GM13976 (cell line): ENCODE measurements around the gene SLC13A3.
A peak's percentile ranks its signal among the peaks of the same experiment; 100 is the strongest.

Experiments
- DNase-seq: peaks from one replicate; pipeline ENCODE4 v3.0.0; 2012; ENCODE audit warnings: low spot score
- CTCF ChIP-seq: IDR thresholded peaks from 2 replicates; pipeline ENCODE4 v1.5.1; 2012; ENCODE audit warnings: borderline replicate concordance, mild to moderate bottlenecking; ENCODE audit not compliant: insufficient read depth; ENCODE audit errors: extremely low read depth, missing control alignments, control extremely low read depth
- in situ Hi-C: fragments of 300-500 bp; cut with MboI; formaldehyde crosslinking; loops from one replicate; pipeline ENCODE4 v1.12.0; 2022; ENCODE audit warnings: low sequenced_read_pairs, mixed read lengths, inconsistent platforms; ENCODE audit not compliant: unreplicated experiment

SLC13A3 gene

GRCh38 chr20:46520540-46520939 lies 130.7 kb downstream of the SLC13A3 start:
- no peak for DNase-seq
- in situ Hi-C loops, result loop anchor here (5.0 kb wide), 1 partner anchor 162 kb away; no protein-coding TSS in a partner anchor
- TF ChIP-seq CTCF, result no peak

- no peak for DNase-seq
- in situ Hi-C loops, result loop anchor here (5.0 kb wide), 1 partner anchor 163 kb away; no protein-coding TSS in a partner anchor
- TF ChIP-seq CTCF, result no peak
These were observed 131.7 kb downstream of the SLC13A3 start for GRCh38 chr20:46519471-46520068.

DNA sequence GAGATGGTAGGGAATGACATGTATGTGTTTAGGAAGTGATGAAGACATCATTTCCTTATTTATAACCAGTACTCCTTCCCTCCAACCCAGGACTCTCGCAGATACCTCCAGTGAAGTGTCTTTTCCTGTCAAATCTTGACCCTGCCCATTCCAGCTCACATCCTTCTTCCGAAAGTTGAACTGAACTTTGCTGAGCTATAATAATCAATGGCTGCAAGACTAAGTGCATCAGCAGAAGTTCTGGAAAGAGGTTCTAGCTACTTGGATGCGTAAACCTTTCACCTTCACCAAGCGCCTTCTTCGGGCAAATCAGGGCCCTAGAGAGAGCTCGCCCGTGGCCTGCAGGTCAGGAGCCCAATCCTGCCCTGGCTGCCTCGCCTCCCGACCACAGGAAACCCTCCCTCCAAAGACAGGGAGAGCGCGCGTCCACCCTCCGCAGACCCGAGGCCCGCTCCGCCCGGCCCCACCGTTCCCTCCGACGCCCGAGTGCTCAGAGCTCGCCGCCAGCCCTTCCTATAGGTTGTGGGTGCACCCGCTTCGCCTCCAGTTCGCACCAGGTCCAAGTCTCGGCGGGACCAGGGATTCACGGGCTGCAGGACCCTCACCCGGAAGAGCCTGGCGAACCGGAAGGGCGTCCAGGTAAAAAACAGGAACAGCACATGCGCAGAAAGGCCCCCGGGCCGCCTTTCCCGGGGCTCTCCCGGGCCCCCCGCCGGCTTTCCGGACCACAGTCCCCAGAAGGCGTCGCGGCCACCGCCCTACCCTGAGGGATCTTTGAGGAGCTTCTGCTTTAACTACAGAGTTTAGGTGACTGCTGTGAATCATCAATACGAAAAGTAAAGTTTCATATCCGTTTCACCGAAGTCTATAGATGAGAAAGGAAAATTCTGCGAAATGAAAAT lies 138.1 kb downstream of the SLC13A3 start, which contains the start of gene ZNF334:
ZNF334 (minus strand) TSS at position 617 of the 902 bp plus-strand sequence. CDS start 1,457 bp downstream, outside the sequence.
- no peak for TF ChIP-seq CTCF
- DNase-seq, result peak; percentile 72
- in situ Hi-C loops, result no loop called here

GRCh38 chr20:46509523-46509922 lies 141.7 kb downstream of the SLC13A3 start:
- in situ Hi-C loops, result no loop called here
- TF ChIP-seq CTCF, result no peak
- no peak for DNase-seq
